A204.1 (cell line): ENCODE measurements around the gene MEIKIN.
"Not testable (repeated sequence)": the region's sequence is repeated elsewhere in the genome, so short reads cannot be mapped to it uniquely, and the experiment has no call there.

Source experiments
- FAIRE-seq: peaks from 2 replicates; lab custom pipeline; 2012; peaks lifted over from hg19 to GRCh38; lab: Jason Lieb, UNC

Gene MEIKIN

GRCh38 chr5:131810510-131811249, 134.8 kb downstream of the MEIKIN start:
- FAIRE-seq = no peak

- peak; percentile 71 for FAIRE-seq
Observed at GRCh38 chr5:131796793-131797693, 148.4 kb downstream of the MEIKIN start, which contains the start of gene FNIP1. Gene FNIP1 (minus strand): TSS chr5:131797017. CDS start chr5:131796921, 96 bp downstream.

GRCh38 chr5:131795879-131796792, 149.3 kb downstream of the MEIKIN start:
- FAIRE-seq = no peak

- FAIRE-seq = no peak
Observed at GRCh38 chr5:131795228-131795627, 150.2 kb downstream of the MEIKIN start.

GRCh38 chr5:131794586-131794985, 150.9 kb downstream of the MEIKIN start:
- FAIRE-seq = no peak

GRCh38 chr5:131792896-131793295, 152.6 kb downstream of the MEIKIN start:
- no peak for FAIRE-seq

GRCh38 chr5:131791866-131792265, 153.6 kb downstream of the MEIKIN start:
- no peak for FAIRE-seq

- no peak for FAIRE-seq
Observed at GRCh38 chr5:131790550-131790949, 154.9 kb downstream of the MEIKIN start.

- no peak for FAIRE-seq
Observed at GRCh38 chr5:131789765-131790164, 155.7 kb downstream of the MEIKIN start.

GRCh38 chr5:131787736-131788135, 157.7 kb downstream of the MEIKIN start:
- FAIRE-seq = no peak

GRCh38 chr5:131786900-131787692, 158.4 kb downstream of the MEIKIN start:
- FAIRE-seq = no peak

- FAIRE-seq = no peak
Observed at GRCh38 chr5:131786036-131786435, 159.4 kb downstream of the MEIKIN start.

- no peak for FAIRE-seq
Observed at GRCh38 chr5:131783874-131784273, 161.6 kb downstream of the MEIKIN start.

GRCh38 chr5:131783357-131783756, 162.1 kb downstream of the MEIKIN start:
- no peak for FAIRE-seq

- no peak for FAIRE-seq
Observed at GRCh38 chr5:131782717-131783116, 162.7 kb downstream of the MEIKIN start.

- FAIRE-seq = not testable (repeated sequence)
Observed at GRCh38 chr5:131778141-131778540, 167.3 kb downstream of the MEIKIN start.

- no peak for FAIRE-seq
Observed at GRCh38 chr5:131776450-131776849, 169.0 kb downstream of the MEIKIN start.

- no peak for FAIRE-seq
Observed at GRCh38 chr5:131774652-131775367, 170.7 kb downstream of the MEIKIN start.

- no peak for FAIRE-seq
Observed at GRCh38 chr5:131773805-131774204, 171.7 kb downstream of the MEIKIN start.

- no peak for FAIRE-seq
Observed at GRCh38 chr5:131771692-131772091, 173.8 kb downstream of the MEIKIN start.

- FAIRE-seq = no peak
Observed at GRCh38 chr5:131769961-131770360, 175.5 kb downstream of the MEIKIN start.
